ENCODE results near the gene ABTB2.
A peak's percentile ranks its signal among the peaks of the same experiment; 100 is the strongest.
"Not testable (repeated sequence)": the region's sequence is repeated elsewhere in the genome, so short reads cannot be mapped to it uniquely, and the experiment has no call there.

ABTB2 gene

GRCh38 chr11:34357701-34358257 lies at the start of gene ABTB2:
TSS of gene ABTB2 (minus strand) at chr11:34358010.
- peak; percentile 99 for DNase-seq (ENCODE audit: low spot score)

GRCh38 chr11:34407121-34407813 lies 49.5 kb upstream of the ABTB2 start:
- DNase-seq (ENCODE audit: low spot score), result no peak

- no peak for DNase-seq (ENCODE audit: low spot score)
Measured at GRCh38 chr11:34406413-34406812, 48.6 kb upstream of the ABTB2 start.

- DNase-seq (ENCODE audit: low spot score), result no peak
Measured at GRCh38 chr11:34405079-34405858, 47.5 kb upstream of the ABTB2 start.

- no peak for DNase-seq (ENCODE audit: low spot score)
Measured at GRCh38 chr11:34404280-34404679, 46.5 kb upstream of the ABTB2 start.

GRCh38 chr11:34403431-34403830 lies 45.6 kb upstream of the ABTB2 start:
- no peak for DNase-seq (ENCODE audit: low spot score)

- no peak for DNase-seq (ENCODE audit: low spot score)
Measured at GRCh38 chr11:34397811-34398210, 40.0 kb upstream of the ABTB2 start.

GRCh38 chr11:34397120-34397519 lies 39.3 kb upstream of the ABTB2 start:
- no peak for DNase-seq (ENCODE audit: low spot score)

- no peak for DNase-seq (ENCODE audit: low spot score)
Measured at GRCh38 chr11:34395916-34396550, 38.2 kb upstream of the ABTB2 start.

GRCh38 chr11:34394771-34395300 lies 37.0 kb upstream of the ABTB2 start:
- DNase-seq (ENCODE audit: low spot score), result no peak

- DNase-seq (ENCODE audit: low spot score), result no peak
Measured at GRCh38 chr11:34387653-34388052, 29.8 kb upstream of the ABTB2 start.

GRCh38 chr11:34386356-34386755 lies 28.5 kb upstream of the ABTB2 start:
- DNase-seq (ENCODE audit: low spot score), result not testable (repeated sequence)

GRCh38 chr11:34382532-34383276 lies 24.9 kb upstream of the ABTB2 start:
- no peak for DNase-seq (ENCODE audit: low spot score)

GRCh38 chr11:34381775-34382174 lies 24.0 kb upstream of the ABTB2 start:
- no peak for DNase-seq (ENCODE audit: low spot score)

- DNase-seq (ENCODE audit: low spot score), result no peak
Measured at GRCh38 chr11:34380696-34381095, 22.9 kb upstream of the ABTB2 start.

- no peak for DNase-seq (ENCODE audit: low spot score)
Measured at GRCh38 chr11:34379539-34379938, 21.7 kb upstream of the ABTB2 start.

GRCh38 chr11:34379079-34379478 lies 21.3 kb upstream of the ABTB2 start:
- DNase-seq (ENCODE audit: low spot score), result no peak

GRCh38 chr11:34373727-34374126 lies 15.9 kb upstream of the ABTB2 start:
- no peak for DNase-seq (ENCODE audit: low spot score)

- no peak for DNase-seq (ENCODE audit: low spot score)
Measured at GRCh38 chr11:34366522-34366921, 8.7 kb upstream of the ABTB2 start.

- DNase-seq (ENCODE audit: low spot score), result no peak
Measured at GRCh38 chr11:34364102-34364501, 6.3 kb upstream of the ABTB2 start.

- DNase-seq (ENCODE audit: low spot score), result no peak
Measured at GRCh38 chr11:34363363-34364084, 5.7 kb upstream of the ABTB2 start.
